Lower lobe of right lung (tissue), 2 donors: Measurements from ENCODE around the gene CALN1. TPM values are rescaled to one million over a fixed set of nuclear protein-coding genes. Genes with fewer than 3 reads are reported as not detected.

ENCODE experiments used
- ATAC-seq, 2 donors: fragments of 200-7000 bp; cut with Tn5 transposase; one replicate each; pipeline ENCODE4 v1.9.1; 2020 to 2022; ENCODE audit warnings: mild to moderate bottlenecking in 2 of 2, moderate library complexity in 2 of 2
- DNase-seq: peaks from one replicate; pipeline ENCODE4 v3.0.0-alpha.2; 2020
- H3K27ac ChIP-seq: fragments of 200-600 bp; one replicate; pipeline ENCODE4 v1.8.0; 2022
- H3K27me3 ChIP-seq: fragments of 200-600 bp; one replicate; pipeline ENCODE4 v1.8.0; 2022; ENCODE audit warnings: low read depth
- H3K36me3 ChIP-seq: fragments of 200-600 bp; one replicate; pipeline ENCODE4 v1.8.0; 2022; ENCODE audit warnings: mild to moderate bottlenecking
- H3K4me1 ChIP-seq: fragments of 200-600 bp; one replicate; pipeline ENCODE4 v1.8.0; 2022
- H3K4me3 ChIP-seq: fragments of 200-600 bp; one replicate; pipeline ENCODE4 v1.8.0; 2022; ENCODE audit warnings: mild to moderate bottlenecking
- H3K9me3 ChIP-seq: fragments of 200-600 bp; one replicate; pipeline ENCODE4 v1.8.0; 2022
- CTCF ChIP-seq: fragments of 200-600 bp; IDR thresholded peaks from one replicate; pipeline ENCODE4 v1.8.0; 2022; ENCODE audit warnings: antibody characterized with exemption, mild to moderate bottlenecking
- intact Hi-C: fragments of 100-400 bp; cut with DNase I; formaldehyde crosslinking; loops from one replicate; pipeline ENCODE4 v1.11.0; 2022
- total RNA-seq: library from RNA; stranded (reverse); fragmentation: NEBNext Ultra II Directional; extraction: Animal tissue kit (Norgen Biotek cat#: 25700); gene quantifications from one replicate; pipeline ENCODE4 v1.2.1, GENCODE V29; 2021
- donor health status: DM: no; HTN: yes; CAD: no; lungs with severe emphysema.

Gene CALN1
- total RNA-seq, 1 donor from 2014 or later = not detected

DNA sequence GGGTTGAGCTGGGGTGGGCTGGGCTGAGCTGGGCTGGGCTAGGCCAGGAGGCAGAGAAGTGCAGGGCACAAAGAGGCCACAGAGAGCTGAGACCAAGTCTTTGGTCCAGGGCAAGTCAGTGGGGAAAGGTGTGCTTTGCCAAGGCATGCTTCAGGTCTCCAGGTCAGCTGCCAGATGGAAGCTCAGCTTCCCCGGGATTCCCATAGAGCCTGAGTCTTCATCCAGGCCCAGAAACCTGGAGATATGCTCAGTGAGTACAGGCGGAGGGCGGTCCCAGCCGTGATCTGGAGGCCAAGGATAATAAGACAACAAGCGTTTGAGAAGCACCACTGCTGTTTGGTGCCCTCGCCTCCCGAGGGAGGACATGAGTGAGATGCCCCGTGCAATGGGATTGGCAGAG lies 4.7 kb upstream of the CALN1 start:
- H3K27me3 ChIP-seq = no peaks in the 10 kb centered on the region
- no peak for ATAC-seq
- TF ChIP-seq CTCF = no peak
- no peaks in the 10 kb centered on the region for H3K9me3 ChIP-seq
- no peak overlapping the region for H3K27ac ChIP-seq
- H3K4me3 ChIP-seq = no peak overlapping the region
- H3K36me3 ChIP-seq = no peaks in the 10 kb centered on the region
- intact Hi-C loops = no loop called here
- no peaks in the 10 kb centered on the region for H3K4me1 ChIP-seq
- DNase-seq = no peak

GRCh38 chr7:72415586-72415985 lies 3.4 kb upstream of the CALN1 start:
- no peak overlapping the region for H3K27ac ChIP-seq
- no peak overlapping the region for H3K4me3 ChIP-seq
- ATAC-seq (no peak), DNase-seq (no peak)
- intact Hi-C loops = no loop called here
- no peaks in the 10 kb centered on the region for H3K9me3 ChIP-seq
- no peaks in the 10 kb centered on the region for H3K4me1 ChIP-seq
- TF ChIP-seq CTCF = no peak
- H3K36me3 ChIP-seq = no peaks in the 10 kb centered on the region
- H3K27me3 ChIP-seq = no peaks in the 10 kb centered on the region

DNA sequence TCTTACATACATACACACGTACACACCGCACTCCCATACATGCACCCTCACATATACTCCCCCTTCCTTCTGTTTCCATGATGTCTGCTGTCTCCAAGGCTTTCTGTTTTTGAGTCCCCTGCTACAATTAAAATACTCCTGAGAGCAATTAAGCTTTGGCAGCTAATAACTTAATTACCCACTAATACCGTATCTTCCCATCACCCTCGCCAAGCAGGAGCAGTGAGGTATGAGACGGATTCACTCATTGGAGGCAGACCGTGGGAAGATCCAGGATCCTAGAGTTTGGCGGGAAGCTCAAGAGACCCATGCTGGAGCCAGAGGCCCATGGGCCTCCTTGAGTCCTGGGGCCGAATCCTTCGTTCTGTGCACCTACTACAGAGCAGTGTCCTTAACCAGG lies 1.7 kb upstream of the CALN1 start:
- DNase-seq (no peak), ATAC-seq (no peak)
- intact Hi-C loops = no loop called here
- Histone ChIP-seq H3K4me1 (no peaks in the 10 kb centered on the region), H3K27me3 (no peaks in the 10 kb centered on the region), H3K36me3 (no peaks in the 10 kb centered on the region), H3K27ac (no peak overlapping the region), H3K4me3 (no peak overlapping the region), H3K9me3 (no peaks in the 10 kb centered on the region)
- TF ChIP-seq CTCF = no peak

- no peak overlapping the region for H3K4me3 ChIP-seq
- no peaks in the 10 kb centered on the region for H3K4me1 ChIP-seq
- DNase-seq (no peak), ATAC-seq (no peak)
- TF ChIP-seq CTCF = no peak
- H3K27ac ChIP-seq = no peak overlapping the region
- no peaks in the 10 kb centered on the region for H3K9me3 ChIP-seq
- intact Hi-C loops = no loop called here
- no peaks in the 10 kb centered on the region for H3K27me3 ChIP-seq
- H3K36me3 ChIP-seq = no peaks in the 10 kb centered on the region
These were observed 1.2 kb upstream of the CALN1 start for GRCh38 chr7:72413290-72413689.

GRCh38 chr7:72411419-72411818 lies 719 bp downstream of the CALN1 start:
- Histone ChIP-seq H3K27me3 (no peaks in the 10 kb centered on the region), H3K4me3 (no peak overlapping the region), H3K9me3 (no peaks in the 10 kb centered on the region), H3K27ac (no peak overlapping the region), H3K4me1 (no peaks in the 10 kb centered on the region), H3K36me3 (no peaks in the 10 kb centered on the region)
- DNase-seq (no peak), ATAC-seq (no peak)
- intact Hi-C loops = no loop called here
- no peak for TF ChIP-seq CTCF

- no peaks in the 10 kb centered on the region for H3K4me1 ChIP-seq
- ATAC-seq (no peak), DNase-seq (no peak)
- H3K27ac ChIP-seq = no peak overlapping the region
- H3K36me3 ChIP-seq = no peaks in the 10 kb centered on the region
- H3K4me3 ChIP-seq = no peak overlapping the region
- H3K27me3 ChIP-seq = no peaks in the 10 kb centered on the region
- intact Hi-C loops = no loop called here
- no peaks in the 10 kb centered on the region for H3K9me3 ChIP-seq
- TF ChIP-seq CTCF = no peak
These were observed 2.5 kb downstream of the CALN1 start for GRCh38 chr7:72409638-72410015.
